SIG-M5 treated with dmso at 0.1 percent for 504 hours (cell line): ENCODE data around the gene HBB.

Source experiments
- DNase-seq: peaks from one replicate; lab custom pipeline; 2025; ENCODE audit not compliant: unreplicated experiment; lab: John Stamatoyannopoulos, UW

Gene HBB

DNA sequence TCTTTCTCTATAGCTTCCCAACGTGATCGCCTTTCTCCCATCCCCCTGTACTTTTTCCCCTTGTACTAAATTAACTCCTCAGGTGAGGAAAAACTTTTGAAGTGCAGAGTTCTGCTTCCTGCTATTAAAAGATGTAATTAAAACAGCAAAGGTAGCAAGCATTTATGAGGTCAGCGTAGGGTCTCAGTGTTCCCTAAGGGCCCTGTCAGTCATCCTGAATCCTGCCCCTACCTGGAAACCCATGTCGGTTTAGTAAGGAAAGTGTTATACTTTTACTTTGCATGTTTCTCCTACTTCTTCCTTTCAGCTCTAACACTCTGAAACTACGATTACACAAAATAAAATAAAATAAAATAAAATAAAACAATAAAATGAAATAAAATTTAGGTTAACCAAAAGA lies 1.3 kb upstream of the HBB start:
- no peak for DNase-seq

DNA sequence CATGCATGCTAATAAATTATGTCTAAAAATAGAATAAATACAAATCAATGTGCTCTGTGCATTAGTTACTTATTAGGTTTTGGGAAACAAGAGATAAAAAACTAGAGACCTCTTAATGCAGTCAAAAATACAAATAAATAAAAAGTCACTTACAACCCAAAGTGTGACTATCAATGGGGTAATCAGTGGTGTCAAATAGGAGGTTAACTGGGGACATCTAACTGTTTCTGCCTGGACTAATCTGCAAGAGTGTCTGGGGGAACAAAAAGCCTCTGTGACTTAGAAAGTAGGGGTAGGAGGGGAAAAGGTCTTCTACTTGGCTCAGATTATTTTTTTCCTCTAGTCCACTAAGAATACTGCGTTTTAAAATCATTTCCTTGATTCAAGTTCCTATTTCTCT lies 810 bp upstream of the HBB start:
- no peak for DNase-seq

DNA sequence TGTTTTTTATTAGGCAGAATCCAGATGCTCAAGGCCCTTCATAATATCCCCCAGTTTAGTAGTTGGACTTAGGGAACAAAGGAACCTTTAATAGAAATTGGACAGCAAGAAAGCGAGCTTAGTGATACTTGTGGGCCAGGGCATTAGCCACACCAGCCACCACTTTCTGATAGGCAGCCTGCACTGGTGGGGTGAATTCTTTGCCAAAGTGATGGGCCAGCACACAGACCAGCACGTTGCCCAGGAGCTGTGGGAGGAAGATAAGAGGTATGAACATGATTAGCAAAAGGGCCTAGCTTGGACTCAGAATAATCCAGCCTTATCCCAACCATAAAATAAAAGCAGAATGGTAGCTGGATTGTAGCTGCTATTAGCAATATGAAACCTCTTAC lies 1.4 kb downstream of the HBB start:
- no peak for DNase-seq

DNA sequence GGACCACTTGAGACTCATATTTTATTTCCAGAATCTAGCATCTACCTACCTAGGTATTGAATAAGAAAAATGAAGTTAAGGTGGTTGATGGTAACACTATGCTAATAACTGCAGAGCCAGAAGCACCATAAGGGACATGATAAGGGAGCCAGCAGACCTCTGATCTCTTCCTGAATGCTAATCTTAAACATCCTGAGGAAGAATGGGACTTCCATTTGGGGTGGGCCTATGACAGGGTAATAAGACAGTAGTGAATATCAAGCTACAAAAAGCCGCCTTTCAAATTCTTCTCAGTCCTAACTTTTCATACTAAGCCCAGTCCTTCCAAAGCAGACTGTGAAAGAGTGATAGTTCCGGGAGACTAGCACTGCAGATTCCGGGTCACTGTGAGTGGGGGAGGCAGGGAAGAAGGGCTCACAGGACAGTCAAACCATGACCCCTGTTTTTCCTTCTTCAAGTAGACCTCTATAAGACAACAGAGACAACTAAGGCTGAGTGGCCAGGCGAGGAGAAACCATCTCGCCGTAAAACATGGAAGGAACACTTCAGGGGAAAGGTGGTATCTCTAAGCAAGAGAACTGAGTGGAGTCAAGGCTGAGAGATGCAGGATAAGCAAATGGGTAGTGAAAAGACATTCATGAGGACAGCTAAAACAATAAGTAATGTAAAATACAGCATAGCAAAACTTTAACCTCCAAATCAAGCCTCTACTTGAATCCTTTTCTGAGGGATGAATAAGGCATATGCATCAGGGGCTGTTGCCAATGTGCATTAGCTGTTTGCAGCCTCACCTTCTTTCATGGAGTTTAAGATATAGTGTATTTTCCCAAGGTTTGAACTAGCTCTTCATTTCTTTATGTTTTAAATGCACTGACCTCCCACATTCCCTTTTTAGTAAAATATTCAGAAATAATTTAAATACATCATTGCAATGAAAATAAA lies 2.1 kb downstream of the HBB start:
- DNase-seq: no peak

DNA sequence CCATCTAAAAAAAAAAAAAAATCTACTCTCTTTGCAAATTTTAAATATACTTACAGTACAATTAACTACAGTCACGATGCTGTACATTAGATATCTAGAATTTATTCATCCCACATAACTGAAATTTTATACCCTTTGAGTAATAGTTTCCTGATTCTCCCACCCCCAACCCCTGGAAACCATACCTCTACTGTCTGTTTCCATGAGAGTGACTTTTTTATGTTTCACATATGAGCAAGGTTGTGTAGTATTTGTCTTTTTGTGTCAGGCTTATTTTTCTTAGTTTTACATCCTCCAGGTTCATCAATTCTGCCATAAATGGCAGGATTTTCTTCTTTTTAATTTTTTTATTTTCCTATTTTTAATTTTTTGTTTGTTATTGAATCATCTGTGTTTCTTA lies 3.2 kb downstream of the HBB start:
- no peak for DNase-seq

DNA sequence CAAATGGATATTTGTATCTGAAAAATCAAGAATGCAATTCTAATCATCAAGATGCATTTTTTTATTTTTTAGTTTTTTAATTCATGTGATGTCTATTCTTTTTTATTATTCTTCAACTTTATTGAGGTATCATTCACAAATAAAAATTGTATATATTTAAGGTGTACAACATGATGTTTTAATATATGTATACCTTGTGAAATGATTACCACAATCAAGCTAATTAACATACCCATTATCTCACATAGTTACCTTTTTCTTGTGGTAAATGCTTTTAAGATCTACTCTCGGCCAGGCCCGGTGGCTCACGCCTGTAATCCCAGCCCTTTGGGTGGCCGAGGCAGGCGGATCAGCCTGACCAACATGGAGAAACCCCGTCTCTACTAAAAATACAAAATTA lies 3.7 kb downstream of the HBB start:
- DNase-seq: no peak

DNA sequence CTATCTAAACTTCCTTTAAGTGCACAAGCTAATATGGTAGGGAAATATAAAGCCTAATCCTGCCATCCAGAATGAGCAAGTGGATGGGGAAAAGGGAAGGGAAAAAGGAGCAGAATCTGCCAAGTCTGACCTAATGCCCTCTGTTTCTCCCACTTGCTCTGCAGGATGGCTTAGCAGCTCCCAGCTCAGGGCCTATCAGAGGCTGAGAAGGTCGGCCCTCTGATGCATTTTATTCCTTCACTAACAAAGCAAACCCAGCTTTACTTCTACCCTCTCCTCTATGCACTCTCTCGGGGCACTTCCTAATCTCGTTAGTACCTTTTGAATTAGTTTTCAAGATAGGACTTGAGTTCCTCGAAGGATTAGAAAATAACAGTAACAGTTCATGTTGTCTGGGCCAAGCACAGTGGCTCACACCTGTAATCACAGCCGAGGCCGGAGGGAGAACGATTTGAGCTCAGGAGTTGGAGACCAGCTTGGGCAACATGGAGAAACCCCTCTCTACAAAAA lies 16.4 kb downstream of the HBB start:
- DNase-seq: no peak

DNA sequence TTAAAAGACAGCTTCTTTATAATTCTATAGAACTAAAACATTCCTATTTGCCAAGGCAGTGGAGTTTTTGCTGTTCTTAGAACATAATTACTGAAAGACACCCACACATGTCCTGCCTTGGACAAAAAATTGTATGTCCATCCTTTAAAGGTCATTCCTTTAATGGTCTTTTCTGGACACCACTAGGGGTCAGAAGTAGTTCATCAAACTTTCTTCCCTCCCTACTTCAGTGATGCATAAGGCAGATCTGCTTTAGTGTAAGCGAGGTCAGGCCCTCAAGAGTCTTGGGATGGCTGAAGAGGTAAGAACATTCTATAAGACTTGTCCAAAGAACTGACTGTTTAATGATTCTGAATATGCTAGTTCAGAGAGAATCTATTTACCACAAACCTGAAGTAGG lies 22.1 kb downstream of the HBB start:
- no peak for DNase-seq

DNA sequence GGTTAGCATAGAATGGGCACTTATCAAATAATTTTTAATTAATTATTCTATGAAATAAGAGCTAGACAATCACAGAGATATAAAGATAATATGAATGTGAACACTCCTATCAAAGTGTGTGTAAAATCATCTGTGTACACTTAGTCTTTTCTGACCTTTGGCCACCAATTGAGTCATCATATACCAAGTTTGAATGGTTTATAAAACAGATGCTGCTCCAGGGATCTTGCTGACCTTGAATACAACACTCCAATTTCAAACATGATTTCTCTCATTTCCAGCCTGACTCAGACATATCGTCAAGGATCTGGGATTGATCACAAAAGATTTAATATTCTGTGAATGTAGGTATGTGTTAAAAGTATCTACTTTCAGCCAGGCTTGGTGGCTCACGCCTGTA lies 23.5 kb downstream of the HBB start:
- DNase-seq: no peak

DNA sequence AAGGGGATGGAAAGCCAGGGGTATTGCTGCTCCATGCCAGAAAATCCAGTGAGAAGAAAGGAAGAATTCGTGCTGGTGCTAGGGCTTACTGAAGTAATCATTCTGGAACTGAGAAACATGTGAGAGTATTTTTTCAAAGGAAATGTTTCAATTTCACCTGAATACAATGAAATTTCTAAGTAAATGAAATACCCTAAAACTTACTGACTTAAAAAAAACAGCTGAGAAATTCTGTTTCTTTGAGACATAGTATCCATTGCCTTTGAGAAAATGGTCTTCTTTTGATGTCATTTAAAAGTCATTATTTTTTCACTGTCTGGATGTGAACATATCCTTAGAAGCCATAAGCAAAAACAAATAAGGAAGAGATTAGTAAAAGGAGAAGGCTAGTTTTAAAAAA lies 26.3 kb downstream of the HBB start, which contains the start of gene OR51V1:
TSS of gene OR51V1 (minus strand) at position 101 of the 400 bp plus-strand sequence. CDS start at position 101, 0 bp downstream.
- DNase-seq: no peak

DNA sequence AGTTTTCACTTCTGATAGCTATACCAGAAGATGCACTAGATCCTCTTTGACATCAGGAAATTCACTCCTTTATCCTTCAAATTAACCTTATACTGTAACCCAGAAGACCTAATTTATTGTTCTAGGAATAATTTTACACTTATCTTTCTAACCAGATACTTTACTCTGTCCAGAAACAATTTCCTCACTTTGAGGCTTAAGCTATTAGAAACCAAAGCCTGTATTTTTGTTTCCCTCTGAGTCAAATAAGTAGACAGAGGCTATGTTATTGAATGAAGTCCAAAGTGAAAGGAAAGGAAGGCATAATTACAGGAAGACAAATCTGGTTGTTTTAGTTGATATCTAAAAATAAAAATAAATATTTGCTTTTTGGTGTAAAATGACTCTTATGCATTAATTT lies 28.6 kb downstream of the HBB start:
- DNase-seq: no peak

DNA sequence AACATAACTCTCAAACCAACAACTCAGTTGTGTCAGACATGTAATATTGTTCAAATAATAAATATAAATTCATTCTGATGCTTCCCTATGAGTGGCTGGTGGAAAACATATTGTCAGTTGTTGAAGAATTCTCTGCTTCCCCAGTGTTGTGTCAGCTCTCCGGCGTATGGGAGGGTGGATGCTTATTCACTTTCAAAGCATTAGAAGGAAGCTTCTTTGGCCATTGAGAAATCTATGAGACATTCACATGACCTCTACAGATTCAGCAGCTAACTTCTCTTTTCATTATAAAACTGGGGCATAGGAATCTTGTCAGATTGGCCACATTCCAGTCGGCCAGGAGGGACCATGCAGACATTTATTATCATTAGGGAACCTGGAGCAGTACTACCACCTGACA lies 29.3 kb downstream of the HBB start:
- no peak for DNase-seq

DNA sequence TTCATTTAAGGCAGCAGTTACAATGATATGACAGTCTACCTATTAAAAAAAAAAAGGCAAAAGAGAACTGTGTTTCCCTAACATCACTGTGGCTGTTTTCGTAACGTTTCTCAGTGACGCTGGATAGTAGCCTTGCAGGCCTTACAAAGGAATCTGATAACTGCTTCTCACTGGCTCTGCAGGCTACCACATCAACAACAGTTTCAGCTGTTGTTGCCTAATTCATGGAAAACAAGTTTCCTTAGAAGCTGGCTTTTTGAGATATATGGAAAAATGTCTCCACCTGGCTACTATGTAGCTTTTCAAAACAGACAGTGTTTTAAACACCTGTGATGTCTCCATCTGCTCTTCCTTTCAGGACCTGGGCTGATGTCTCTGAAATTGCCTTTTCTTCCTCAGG lies 30.1 kb downstream of the HBB start:
- no peak for DNase-seq

DNA sequence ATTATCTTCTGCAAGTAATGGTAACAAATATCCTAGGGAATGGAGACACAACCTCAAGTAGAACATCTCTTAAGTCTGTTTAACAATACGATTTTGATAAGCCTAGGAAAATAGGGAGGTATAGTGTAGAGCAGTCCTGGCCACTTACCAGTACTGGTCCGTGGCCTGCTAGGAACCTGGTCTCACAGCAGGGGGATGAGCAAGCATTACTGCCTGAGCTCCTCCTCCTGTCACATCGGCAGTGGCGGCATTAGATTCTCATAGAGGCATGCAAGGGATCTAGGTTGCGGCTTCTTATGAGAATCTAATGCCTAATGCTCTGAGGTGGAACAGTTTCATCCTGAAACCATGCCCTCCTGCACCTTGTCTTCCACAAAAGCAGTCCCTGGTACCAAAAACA lies 30.8 kb downstream of the HBB start:
- no peak for DNase-seq

DNA sequence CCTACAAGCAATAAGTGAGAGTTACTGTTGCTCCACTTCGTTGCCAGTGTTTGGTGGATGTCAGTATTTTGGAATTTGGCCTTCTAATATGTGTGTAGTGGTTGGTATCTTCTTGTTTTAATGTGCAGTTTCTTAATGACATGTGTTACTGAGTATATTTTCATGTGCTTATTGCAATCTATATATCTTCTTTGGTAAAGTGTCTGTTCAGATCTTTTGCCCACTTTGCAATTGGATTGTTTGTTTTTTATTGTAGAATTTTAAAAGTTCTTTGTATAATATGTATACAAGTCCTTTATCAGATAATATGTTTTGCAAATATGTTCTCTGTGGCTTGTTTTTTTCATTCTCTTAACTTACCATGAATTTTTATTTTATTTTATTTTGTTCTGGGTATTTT lies 34.1 kb downstream of the HBB start:
- no peak for DNase-seq

DNA sequence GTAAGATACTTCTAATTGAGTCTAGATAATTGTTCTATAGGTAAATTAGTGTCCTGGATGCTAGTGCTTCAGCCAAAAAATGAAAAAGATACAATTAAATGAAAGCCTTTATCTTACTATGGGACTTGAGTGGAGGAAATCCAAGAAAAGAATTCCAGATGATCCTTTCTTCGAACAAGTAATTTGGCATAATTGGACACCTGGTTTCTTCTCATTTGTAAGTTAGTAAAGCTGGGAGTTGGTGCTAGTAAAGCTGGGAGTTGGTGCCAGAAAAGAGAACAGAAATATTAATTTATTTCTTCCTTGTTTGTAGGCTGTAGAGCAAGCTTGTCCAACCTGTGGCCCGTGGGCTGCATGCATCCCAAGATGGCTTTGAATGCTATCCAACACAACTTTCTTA lies 38.7 kb downstream of the HBB start:
- no peak for DNase-seq

DNA sequence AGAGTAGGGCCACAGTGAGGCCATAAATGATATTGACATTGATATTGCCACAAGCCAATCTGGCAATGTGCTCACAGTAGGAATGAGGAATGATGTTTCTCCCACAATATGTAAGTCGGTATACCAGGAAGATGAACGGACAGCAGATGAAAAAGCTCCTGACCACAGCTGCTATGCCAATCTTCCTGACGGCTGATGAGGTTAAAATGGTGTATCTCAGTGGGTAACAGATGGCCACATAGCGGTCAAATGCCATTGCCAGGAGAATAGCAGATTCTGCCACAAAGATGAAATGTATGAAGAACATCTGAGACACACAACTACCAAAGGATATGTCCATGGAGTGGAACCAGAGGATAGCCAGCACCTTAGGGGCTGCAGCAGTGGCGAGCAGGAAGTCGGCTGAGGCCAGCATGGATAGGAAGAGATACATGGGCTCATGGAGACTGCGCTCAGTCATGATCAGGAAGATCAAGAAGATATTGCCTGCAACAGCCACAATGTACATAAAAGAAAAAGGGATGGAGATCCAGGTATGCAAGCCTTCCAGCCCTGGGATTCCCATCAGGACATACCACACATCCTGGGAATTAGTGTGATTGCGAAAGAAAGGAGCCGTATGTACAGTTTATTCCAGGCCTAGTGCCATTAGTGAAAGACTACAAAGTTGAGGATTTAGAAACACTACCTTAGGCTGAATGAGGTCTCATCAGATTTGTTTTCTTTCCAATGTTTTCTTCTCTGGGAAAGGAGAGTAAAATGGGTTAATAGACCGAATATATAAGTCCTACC lies 48.6 kb downstream of the HBB start:
- no peak for DNase-seq
